HEK293 (cell line): ENCODE results near the gene ABCG1.
"Not testable (repeated sequence)": the region's sequence is repeated elsewhere in the genome, so short reads cannot be mapped to it uniquely, and the experiment has no call there.

ENCODE experiments used
- CTCF ChIA-PET: fragments of 350-600 bp; formaldehyde crosslinking; extraction: SDS; loops from one replicate; lab custom pipeline; 2021; ENCODE audit warnings: antibody characterized with exemption; lab: Yijun Ruan, JAX
- POLR2A ChIA-PET: fragments of 300-600 bp; formaldehyde crosslinking; extraction: SDS; loops from one replicate; lab custom pipeline; 2020; ENCODE audit warnings: antibody characterized with exemption, inconsistent platforms; lab: Yijun Ruan, JAX
- H3K27ac ChIP-seq: fragments of 200-500 bp; sonication (Bioruptor generic); 2 replicates; pipeline ENCODE4 v1.5.1; 2014; ENCODE audit warnings: low read depth, low read length, control low read depth, inconsistent platforms; ENCODE audit errors: extremely low read depth
- H3K36me3 ChIP-seq, 2 experiments: fragments of 200-500 bp in 1 of 2; sonication (Bioruptor generic) in 1 of 2; 1 replicate in 1 of 2; 2 replicates in 1 of 2; pipeline ENCODE4 v1.5.1; 2014 to 2017; ENCODE audit warnings: inconsistent platforms in 2 of 2, low read length in 2 of 2; ENCODE audit not compliant: control insufficient read depth in 2 of 2, insufficient read depth in 1 of 2
- H3K4me1 ChIP-seq: fragments of 200-500 bp; sonication (Bioruptor generic); 2 replicates; pipeline ENCODE4 v1.5.1; 2014; ENCODE audit warnings: mild to moderate bottlenecking, low read length, inconsistent platforms; ENCODE audit not compliant: control insufficient read depth, insufficient read depth
- H3K4me3 ChIP-seq: 2 replicates; pipeline ENCODE4 v1.5.1; 2011; ENCODE audit warnings: low read depth, mild to moderate bottlenecking, control low read depth, low read length, moderate library complexity
- H3K9me3 ChIP-seq: fragments of 200-500 bp; sonication (Bioruptor generic); 2 replicates; pipeline ENCODE4 v1.5.1; 2014; ENCODE audit warnings: low read depth, low read length, inconsistent platforms; ENCODE audit not compliant: control insufficient read depth, insufficient read depth
- PRDM1 ChIP-seq: fragments of 450-650 bp; formaldehyde crosslinking; IDR thresholded peaks from 2 replicates; pipeline ENCODE4; 2016; ENCODE audit warnings: missing biosample characterization, missing genetic modification characterization
- ZIC2 ChIP-seq: fragments of 450-650 bp; formaldehyde crosslinking; IDR thresholded peaks from 2 replicates; pipeline ENCODE4 v1.5.1; 2016; ENCODE audit warnings: missing biosample characterization, missing genetic modification characterization
- ZNF140 ChIP-seq: fragments of 450-650 bp; formaldehyde crosslinking; IDR thresholded peaks from 2 replicates; pipeline ENCODE4 v1.5.1; 2016; ENCODE audit warnings: missing biosample characterization, missing genetic modification characterization
- ZNF146 ChIP-seq: fragments of 450-650 bp; formaldehyde crosslinking; IDR thresholded peaks from 2 replicates; pipeline ENCODE4 v1.5.1; 2016; ENCODE audit warnings: missing biosample characterization, missing genetic modification characterization
- ZNF423 ChIP-seq: fragments of 450-650 bp; formaldehyde crosslinking; IDR thresholded peaks from 2 replicates; pipeline ENCODE4 v1.5.1; 2016; ENCODE audit warnings: missing biosample characterization, missing genetic modification characterization
- ZNF664 ChIP-seq: fragments of 450-650 bp; formaldehyde crosslinking; IDR thresholded peaks from 2 replicates; pipeline ENCODE4 v1.5.1; 2016; ENCODE audit warnings: missing biosample characterization, missing genetic modification characterization
- TF ChIP-seq, protein P1 (sequence below): sonication (generic); formaldehyde crosslinking; IDR thresholded peaks from 2 replicates; pipeline ENCODE4 v1.8.1; 2022; ENCODE audit warnings: mild to moderate bottlenecking, moderate library complexity, missing genetic modification reagents
- TF ChIP-seq, protein P2 (sequence below): fragments of 450-650 bp; formaldehyde crosslinking; IDR thresholded peaks from 2 replicates; pipeline ENCODE4 v1.5.1; 2016; ENCODE audit warnings: missing biosample characterization, missing genetic modification characterization
- TF ChIP-seq, protein P3 (sequence below): fragments of 450-650 bp; formaldehyde crosslinking; IDR thresholded peaks from 2 replicates; pipeline ENCODE4 v1.5.1; 2016; ENCODE audit warnings: missing biosample characterization, missing genetic modification characterization
- TF ChIP-seq, protein P4 (sequence below): fragments of 450-650 bp; formaldehyde crosslinking; IDR thresholded peaks from 2 replicates; pipeline ENCODE4 v1.5.1; 2016; ENCODE audit warnings: missing biosample characterization, missing genetic modification characterization

ABCG1 gene

DNA sequence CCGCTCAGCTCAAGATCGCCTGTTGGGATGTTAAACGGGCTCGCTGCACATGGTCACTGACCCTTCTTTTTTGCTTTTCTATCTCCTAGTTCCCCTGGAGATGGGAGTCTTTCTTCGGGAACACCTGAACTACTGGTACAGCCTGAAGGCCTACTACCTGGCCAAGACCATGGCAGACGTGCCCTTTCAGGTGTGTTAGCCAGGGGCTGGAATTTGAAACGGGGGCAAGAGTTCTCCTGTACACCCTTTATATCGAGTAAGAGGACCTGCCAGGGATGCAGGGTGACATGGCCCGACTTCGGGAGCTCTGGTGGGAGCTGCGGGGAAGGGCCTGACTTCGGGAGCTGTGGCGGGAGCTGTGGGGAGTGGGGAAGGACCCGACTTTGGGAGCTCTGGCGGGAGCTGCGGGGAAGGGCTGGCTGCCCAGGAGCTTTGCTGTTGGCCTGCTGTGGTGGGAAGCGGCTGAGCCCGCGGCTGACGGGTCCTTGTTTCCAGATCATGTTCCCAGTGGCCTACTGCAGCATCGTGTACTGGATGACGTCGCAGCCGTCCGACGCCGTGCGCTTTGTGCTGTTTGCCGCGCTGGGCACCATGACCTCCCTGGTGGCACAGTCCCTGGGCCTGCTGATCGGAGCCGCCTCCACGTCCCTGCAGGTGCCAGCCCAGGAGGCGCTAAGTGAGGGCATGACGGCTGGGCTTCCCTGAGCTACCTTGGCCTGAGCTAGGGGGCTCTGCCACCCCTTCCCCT, 72.2 kb downstream of the ABCG1 start (continued):
- TF ChIP-seq, protein P1, sequence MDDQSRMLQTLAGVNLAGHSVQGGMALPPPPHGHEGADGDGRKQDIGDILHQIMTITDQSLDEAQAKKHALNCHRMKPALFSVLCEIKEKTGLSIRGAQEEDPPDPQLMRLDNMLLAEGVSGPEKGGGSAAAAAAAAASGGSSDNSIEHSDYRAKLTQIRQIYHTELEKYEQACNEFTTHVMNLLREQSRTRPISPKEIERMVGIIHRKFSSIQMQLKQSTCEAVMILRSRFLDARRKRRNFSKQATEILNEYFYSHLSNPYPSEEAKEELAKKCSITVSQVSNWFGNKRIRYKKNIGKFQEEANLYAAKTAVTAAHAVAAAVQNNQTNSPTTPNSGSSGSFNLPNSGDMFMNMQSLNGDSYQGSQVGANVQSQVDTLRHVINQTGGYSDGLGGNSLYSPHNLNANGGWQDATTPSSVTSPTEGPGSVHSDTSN (CRISPR knock-in tag), result no peak
- TF ChIP-seq, protein P2, sequence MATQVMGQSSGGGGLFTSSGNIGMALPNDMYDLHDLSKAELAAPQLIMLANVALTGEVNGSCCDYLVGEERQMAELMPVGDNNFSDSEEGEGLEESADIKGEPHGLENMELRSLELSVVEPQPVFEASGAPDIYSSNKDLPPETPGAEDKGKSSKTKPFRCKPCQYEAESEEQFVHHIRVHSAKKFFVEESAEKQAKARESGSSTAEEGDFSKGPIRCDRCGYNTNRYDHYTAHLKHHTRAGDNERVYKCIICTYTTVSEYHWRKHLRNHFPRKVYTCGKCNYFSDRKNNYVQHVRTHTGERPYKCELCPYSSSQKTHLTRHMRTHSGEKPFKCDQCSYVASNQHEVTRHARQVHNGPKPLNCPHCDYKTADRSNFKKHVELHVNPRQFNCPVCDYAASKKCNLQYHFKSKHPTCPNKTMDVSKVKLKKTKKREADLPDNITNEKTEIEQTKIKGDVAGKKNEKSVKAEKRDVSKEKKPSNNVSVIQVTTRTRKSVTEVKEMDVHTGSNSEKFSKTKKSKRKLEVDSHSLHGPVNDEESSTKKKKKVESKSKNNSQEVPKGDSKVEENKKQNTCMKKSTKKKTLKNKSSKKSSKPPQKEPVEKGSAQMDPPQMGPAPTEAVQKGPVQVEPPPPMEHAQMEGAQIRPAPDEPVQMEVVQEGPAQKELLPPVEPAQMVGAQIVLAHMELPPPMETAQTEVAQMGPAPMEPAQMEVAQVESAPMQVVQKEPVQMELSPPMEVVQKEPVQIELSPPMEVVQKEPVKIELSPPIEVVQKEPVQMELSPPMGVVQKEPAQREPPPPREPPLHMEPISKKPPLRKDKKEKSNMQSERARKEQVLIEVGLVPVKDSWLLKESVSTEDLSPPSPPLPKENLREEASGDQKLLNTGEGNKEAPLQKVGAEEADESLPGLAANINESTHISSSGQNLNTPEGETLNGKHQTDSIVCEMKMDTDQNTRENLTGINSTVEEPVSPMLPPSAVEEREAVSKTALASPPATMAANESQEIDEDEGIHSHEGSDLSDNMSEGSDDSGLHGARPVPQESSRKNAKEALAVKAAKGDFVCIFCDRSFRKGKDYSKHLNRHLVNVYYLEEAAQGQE (tag by site-specific recombination), result no peak
- TF ChIP-seq ZNF664, result no peak
- TF ChIP-seq, all 188 proteins: peak for 0

DNA sequence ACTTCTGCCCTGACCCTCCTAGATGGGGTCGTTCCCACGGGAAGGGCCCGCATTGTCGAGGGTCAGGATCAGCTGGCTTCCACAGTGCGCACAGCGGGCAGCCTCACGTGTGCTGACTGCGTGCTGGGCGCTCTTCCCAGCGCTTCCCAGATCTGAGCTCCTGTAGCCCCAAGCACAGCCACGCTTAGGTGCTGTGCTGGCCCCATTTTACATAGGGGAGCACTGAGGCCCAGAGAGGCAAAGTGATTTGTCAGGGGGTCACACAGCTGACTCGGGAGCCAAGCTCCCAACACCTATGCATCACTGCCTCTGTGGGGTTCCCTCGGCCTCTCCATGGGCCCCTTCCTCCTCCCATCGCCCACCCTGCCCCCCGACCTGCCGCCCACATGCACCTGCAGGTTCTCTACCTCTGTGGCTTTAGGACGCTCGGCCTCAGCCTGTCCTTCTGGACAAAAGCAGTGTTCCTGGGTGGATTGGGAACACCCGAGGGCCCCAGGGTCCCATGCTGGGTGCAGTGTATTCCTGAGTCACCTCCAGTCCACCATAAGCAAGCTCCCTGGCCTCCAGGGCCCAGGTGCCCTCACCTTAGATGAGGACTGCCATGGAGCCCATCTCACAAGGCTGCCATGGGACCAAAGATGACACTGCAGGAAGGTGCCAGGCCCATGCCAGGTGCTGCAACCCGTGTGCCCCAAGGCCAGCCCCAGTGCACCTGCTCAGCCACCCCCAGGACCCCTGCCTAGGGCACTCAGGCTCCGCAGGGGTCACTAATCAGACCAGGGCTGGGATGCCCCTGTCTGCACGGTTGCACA, 73.0 kb downstream of the ABCG1 start:
- CTCF ChIA-PET, result interaction anchor here (1.1 to 1.8 kb wide), 2 partner anchors 17 to 33 kb away, joined by 3 to 6 read pairs; no protein-coding TSS in a partner anchor
- no peak overlapping the region for H3K27ac ChIP-seq
- peaks cover 0 to 13% of the 10 kb centered on the region in 2 experiments; a peak in 2 of 3 replicates for H3K36me3 ChIP-seq
- H3K9me3 ChIP-seq, result no peaks in the 10 kb centered on the region
- H3K4me3 ChIP-seq, result no peak overlapping the region
- POLR2A ChIA-PET, result no interaction called here
- H3K4me1 ChIP-seq, result no peaks in the 10 kb centered on the region
- TF ChIP-seq ZNF423 (tag by site-specific recombination) (0 out of 2 replicates have a peak, but pooled peaks have one; percentile 9), PRDM1 (tag by site-specific recombination) (no peak), ZNF140 (tag by site-specific recombination) (no peak), ZIC2 (tag by site-specific recombination) (peak; percentile 35; the same call in 1 of the 2 replicates)
- TF ChIP-seq, protein P3, sequence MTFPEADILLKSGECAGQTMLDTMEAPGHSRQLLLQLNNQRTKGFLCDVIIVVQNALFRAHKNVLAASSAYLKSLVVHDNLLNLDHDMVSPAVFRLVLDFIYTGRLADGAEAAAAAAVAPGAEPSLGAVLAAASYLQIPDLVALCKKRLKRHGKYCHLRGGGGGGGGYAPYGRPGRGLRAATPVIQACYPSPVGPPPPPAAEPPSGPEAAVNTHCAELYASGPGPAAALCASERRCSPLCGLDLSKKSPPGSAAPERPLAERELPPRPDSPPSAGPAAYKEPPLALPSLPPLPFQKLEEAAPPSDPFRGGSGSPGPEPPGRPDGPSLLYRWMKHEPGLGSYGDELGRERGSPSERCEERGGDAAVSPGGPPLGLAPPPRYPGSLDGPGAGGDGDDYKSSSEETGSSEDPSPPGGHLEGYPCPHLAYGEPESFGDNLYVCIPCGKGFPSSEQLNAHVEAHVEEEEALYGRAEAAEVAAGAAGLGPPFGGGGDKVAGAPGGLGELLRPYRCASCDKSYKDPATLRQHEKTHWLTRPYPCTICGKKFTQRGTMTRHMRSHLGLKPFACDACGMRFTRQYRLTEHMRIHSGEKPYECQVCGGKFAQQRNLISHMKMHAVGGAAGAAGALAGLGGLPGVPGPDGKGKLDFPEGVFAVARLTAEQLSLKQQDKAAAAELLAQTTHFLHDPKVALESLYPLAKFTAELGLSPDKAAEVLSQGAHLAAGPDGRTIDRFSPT (tag by site-specific recombination), result peak; percentile 54; the same call in 1 of the 2 replicates

DNA sequence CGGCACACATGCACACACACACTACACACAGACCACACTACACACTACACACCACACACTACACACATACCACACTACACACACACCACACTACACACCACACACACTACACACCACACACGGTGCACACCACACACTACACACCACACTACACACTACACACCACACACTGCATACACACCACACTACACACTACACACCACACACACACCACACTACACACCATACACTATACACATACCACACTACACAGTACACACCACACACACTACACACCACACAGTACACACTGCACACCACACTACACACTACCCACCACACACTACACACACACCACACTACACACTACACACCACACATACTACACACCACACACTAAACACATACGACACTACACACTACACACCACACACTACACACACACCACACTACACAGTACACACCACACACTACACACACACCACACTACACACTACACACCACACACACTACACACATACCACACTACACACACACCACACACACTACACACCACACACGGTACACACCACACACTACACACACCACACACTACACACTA, 73.7 kb downstream of the ABCG1 start:
- H3K4me3 ChIP-seq, H3K27ac ChIP-seq, CTCF ChIA-PET, H3K4me1 ChIP-seq, POLR2A ChIA-PET, H3K9me3 ChIP-seq: not testable (repeated sequence)
- H3K36me3 ChIP-seq, result peaks cover 0 to 13% of the 10 kb centered on the region in 2 experiments; a peak in 2 of 3 replicates
- peak; percentile 10; the same call in 1 of the 2 replicates for TF ChIP-seq ZNF146
- TF ChIP-seq, protein P4, sequence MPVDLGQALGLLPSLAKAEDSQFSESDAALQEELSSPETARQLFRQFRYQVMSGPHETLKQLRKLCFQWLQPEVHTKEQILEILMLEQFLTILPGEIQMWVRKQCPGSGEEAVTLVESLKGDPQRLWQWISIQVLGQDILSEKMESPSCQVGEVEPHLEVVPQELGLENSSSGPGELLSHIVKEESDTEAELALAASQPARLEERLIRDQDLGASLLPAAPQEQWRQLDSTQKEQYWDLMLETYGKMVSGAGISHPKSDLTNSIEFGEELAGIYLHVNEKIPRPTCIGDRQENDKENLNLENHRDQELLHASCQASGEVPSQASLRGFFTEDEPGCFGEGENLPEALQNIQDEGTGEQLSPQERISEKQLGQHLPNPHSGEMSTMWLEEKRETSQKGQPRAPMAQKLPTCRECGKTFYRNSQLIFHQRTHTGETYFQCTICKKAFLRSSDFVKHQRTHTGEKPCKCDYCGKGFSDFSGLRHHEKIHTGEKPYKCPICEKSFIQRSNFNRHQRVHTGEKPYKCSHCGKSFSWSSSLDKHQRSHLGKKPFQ (tag by site-specific recombination), result peak; percentile 95
